GM21737 (cell line): ENCODE results near the gene CD83.
"Not testable (repeated sequence)": the region's sequence is repeated elsewhere in the genome, so short reads cannot be mapped to it uniquely, and the experiment has no call there.

Source experiments
- ATAC-seq: cut with Tn5 transposase; IDR thresholded peaks from one replicate; pipeline ENCODE4 v1.9.1; 2021; ENCODE audit warnings: mild to moderate bottlenecking, moderate library complexity; ENCODE audit not compliant: unreplicated experiment

Gene CD83, protein sequence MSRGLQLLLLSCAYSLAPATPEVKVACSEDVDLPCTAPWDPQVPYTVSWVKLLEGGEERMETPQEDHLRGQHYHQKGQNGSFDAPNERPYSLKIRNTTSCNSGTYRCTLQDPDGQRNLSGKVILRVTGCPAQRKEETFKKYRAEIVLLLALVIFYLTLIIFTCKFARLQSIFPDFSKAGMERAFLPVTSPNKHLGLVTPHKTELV

DNA sequence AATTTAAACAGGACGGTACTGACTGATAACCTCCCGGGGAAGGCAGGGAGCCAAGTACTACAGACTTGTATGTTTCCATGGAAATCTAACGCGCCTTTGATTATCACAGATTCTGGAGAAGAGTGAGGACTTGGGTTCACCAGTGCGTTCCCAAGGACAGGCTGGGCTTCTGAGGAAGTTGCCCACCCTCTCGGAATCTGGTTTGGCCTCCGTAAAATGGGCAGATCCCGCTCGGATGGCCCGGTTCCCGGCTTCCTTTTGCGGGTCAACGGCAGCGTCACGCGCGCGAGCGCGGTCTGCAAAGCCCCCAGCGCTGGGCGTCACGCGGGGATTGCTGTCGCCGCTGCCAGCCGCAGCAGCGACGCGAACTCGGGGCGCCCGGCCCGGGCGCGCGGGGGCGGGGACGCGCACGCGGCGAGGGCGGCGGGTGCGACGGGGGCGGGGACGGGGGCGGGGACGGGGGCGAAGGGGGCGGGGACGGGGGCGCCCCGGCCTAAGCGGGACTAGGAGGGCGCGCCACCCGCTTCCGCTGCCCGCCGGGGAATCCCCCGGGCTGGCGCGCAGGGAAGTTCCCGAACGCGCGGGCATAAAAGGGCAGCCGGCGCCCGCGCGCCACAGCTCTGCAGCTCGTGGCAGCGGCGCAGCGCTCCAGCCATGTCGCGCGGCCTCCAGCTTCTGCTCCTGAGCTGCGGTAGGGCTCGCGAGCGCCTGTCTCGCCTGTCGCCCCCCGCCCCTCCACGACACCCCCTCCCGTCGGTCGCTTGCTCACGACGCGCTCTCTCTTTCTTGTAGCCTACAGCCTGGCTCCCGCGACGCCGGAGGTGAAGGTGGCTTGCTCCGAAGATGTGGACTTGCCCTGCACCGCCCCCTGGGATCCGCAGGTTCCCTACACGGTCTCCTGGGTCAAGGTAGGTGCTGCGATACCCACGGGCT is at the start of gene CD83:
CD83 (plus strand) TSS at position 615 of the 933 bp plus-strand sequence; CDS start at position 655, 40 bp downstream.
- peak; percentile 66 for ATAC-seq

DNA sequence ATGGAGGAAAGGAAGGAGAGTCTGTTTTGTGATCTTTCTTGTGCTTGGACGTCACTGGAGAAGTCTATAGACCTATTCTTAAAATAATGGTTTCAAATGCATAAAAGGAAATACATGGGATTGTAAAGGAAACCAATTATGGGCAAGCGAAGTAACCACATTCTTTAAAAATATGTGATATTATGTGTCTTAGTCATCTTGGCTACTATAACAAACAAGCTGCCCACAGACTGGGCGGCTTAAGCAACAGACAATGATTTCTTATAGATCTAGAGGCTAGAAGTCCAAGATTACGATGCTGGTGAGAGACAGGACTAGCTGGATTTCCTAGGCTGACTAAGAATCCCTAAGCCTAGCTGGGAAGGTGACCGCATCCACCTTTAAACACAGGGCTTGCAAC is 49.4 kb upstream of the CD83 start:
- no peak for ATAC-seq

DNA sequence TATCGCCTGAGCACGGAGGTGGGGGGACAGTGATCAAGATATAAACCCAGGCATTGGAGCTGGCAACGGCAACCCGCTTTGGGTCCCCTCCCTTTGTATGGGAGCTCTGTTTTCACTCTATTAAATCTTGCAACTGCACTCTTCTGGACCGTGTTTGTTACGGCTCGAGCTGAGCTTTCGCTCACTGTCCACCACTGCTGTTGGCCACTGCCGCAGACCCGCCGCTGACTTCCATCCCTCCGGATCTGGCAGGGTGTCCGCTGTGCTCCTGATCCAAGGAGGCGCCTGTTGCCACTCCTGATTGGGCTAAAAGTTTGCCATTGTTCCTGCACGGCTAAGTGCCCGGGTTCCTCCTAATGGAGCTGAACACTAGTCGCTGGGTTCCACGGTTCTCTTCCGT is 48.9 kb upstream of the CD83 start:
- no peak for ATAC-seq

DNA sequence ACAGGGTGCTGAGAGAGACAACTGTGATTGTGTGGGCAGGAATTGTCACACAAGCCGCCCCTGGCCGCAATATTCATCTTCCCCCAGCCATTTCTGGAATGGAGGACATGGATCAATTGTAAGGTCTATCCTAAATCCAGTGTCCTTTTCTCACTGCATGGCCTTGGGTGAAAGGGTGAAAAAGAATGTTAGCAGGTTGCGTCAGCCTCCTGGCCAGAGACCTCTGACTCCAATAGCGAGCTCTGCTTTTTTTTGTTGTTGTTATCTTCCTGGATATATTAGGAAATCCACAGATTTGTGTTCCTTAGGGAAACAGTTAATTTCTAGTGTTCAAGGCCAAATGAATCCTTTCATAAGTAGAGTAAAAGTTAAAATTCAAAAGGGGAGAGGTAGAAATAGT is 47.1 kb upstream of the CD83 start:
- ATAC-seq: no peak

DNA sequence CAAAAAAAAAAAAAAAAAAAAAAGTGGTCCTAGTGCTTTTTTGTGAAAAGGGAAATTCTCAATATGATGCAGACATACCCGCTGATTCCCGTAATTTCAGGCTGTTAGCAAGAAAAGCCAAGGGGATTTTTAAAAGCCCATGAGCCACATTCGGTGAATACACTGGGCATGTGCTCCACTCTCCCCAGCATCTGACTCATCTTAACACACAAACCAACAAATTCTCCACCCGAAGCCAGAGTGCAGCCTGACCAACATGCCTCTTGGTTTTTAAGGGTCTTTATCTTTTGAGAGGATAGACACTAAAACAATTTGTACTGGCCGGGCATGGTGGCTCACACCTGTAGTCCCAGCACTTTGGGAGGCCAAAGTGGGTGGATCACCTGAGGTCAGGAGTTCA is 45.5 kb upstream of the CD83 start:
- ATAC-seq: no peak

DNA sequence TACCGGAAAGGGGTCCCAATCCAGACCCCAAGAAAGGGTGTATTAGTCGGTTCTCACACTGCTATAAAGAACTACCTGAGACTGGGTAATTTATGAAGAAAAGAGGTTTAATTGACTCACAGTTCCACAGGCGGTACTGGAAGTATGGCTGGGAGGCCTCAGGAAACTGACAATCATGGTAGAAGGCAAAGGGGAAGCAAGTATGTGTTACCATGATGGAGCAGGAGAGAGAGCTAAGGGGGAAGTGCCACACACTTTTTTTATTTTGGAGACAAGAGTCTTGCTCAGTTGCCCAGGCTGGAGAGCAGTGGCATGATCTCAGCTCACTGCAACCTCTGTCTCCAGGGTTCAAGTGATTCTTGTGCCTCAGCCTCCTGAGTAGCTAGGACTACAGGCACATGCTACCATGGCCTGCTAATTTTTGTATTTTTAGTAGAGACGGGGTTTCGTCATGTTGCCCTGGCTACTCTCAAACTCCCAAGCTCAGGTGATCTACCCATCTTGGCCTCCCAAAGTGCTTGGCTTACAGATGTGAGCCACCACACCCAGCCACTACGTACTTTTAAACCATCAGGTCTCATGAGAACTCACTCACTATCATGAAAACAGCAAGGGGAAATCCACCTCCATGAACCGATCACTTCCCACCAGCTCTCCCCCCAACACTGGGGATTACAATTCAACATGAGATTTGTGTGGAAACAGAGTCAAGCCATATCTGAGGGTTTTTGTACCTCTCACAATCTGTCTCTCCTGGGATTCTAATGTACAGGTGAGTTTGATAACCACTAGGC is 43.8 kb upstream of the CD83 start:
- not testable (repeated sequence) for ATAC-seq

DNA sequence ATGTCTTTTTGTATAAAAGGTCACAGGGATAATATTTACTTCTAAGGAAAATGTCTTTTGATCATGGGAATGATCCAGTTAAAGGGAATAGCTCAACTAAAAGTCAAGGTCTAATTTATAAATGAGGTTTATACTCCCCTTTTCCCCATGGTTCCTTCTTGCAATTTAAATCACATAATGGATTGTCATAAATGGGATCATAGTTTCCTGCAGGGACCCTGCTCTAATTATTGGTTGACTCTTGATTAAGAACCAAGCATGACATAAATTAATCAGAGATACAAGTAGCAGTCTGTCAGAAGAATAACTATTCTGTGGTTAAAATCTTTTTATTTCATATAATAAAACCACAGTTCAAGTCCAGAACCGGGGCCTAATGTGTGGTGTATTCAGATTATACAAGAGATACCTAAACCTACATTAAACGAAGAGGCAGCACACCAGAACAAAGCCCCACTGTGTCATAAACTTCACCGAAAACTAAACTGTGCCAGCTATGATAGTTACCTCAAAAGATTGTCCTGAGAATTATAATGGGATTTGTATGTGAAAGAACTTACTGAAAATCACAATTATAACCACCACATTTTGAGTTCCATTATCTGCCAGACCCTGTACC is 43.0 kb upstream of the CD83 start:
- no peak for ATAC-seq

DNA sequence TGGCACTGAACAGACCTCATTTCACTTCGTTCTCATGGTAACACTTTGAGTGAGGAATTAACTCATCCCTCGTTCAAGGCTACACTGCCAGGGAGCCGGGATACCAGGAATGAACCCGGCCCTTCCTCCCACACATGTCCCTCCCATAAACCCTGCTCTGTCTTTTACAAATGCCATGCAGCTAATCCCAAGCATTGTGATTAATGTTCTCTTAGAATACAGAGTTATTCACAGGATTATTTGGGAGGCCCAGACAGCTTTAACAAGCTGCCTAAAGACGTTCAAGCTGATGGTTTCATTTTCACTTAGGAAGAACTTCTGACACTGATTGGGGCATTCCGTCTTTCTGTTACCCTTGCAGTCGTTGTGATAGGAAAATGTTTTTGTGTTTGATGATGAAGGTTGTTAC is 42.5 kb upstream of the CD83 start:
- no peak for ATAC-seq

DNA sequence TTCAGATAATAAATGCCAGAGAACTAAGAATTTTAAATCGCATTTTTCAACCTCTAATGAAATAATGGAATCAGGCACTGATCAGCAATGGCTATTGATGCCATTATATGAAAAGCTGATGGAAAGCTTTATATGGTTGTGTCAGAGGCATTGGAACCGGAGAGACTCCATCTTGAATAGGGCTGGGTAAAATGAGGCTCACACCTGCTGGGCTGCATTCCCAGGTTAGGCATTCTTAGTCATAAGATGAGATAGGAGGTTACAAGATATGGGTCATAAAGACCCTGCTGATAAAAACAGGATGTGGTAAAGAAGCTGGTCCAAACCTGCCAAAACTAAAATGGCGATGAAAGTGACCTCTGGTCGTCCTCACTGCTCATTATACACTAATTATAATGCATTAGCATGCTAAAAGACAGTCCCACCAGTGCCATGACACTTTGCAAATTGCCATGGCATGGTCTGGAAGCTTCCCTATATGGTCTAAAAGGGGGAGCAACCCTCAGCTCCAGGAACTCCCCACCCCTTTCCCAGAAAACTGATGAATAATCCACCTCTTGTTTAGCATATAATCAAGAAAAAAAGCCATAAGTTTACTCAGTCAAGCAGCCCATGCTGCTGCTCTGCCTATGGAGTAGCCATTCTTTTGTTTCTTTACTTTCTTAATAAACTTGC is 40.2 kb upstream of the CD83 start:
- ATAC-seq: no peak

DNA sequence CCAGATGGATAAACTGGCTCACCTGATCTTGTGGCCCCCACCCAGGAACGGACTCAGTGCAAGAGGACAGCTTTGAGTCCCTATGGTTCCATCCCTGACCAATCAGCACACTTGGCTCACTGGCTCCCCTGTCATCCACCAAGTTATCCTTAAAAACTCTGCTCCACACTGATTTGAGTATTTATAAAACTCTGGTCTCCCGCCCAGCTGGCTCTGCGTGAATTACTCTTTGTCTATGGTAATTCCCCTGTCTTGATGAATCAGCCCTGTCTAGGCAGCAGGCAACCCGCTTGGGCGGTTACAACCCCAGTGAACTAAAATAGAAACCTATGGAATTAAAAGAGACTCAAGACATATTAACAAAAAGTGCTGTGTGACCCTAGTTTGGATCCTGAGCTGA is 38.1 kb upstream of the CD83 start:
- no peak for ATAC-seq

DNA sequence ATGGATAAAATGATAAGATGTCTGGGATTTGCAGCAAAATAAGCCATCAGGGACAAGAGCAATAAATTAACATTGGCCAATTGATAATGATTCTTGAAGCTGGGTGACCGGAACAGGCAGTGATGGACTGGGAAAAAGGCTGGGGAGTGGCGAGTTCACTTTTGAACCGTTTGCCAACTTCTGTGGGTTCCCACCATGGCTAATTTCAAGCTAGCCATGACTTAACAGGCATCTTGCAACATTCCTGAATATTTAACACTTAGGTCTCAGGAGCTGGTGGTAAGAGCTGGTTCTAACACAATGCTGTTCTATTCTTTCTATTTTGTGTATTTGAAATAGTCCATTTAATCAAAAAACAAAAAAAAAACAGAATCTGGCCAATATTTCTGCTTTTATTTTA is 37.6 kb upstream of the CD83 start:
- no peak for ATAC-seq

DNA sequence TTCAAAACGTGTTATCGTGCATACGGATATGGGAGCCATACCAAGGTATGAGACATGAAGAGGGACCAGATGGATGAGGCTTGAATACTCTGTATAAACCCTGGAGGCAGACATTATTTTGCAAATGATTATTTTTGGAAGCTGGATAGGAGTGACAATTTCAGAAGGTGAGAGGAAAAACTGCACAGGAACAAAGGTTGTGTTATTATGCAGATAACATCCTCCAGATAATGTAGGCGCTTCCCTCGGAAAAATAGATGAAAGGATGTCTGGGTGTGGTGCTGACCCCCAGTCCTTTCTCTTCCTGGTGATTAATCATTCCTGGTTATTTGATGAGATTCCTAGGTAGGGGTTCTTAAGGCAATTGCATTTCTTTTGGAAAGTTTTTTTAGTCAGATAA is 36.4 kb upstream of the CD83 start:
- no peak for ATAC-seq

DNA sequence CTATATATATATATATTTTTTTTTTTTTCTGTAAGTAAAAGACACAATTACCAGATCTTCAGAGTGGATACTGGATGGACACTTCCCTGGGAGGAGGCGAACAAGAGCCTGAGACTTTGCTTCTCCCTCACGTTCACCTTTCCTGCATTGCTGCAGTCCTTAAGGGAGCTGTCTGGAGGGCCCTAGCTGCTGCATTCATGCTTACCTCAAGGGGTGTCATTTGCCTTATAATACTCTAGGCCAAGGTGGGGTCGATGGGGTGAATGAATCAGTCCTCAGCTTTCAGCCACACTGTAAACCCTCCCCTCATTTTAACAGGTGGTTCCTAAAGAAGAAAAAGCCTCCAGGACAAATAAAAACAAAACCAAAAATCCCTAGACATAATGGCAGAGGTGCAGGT is 34.8 kb upstream of the CD83 start:
- no peak for ATAC-seq

DNA sequence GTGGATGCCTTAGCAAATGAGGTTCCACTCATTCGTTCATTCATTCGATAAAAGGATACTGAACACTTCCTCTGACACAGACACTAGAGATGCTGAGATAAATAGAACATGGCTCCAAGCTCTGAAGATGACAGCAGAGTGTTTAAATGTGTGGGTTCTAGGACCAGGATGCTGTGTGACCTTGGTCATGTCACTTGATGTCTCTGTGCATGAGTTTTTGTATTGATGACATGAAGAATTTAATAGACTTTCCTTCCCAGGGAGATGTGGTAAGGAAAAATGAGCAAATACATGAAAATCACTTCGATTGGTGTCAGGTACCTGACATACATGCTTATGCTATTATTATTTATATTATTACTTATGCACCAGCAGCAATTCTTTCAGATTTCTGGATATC is 34.3 kb upstream of the CD83 start:
- ATAC-seq: no peak

DNA sequence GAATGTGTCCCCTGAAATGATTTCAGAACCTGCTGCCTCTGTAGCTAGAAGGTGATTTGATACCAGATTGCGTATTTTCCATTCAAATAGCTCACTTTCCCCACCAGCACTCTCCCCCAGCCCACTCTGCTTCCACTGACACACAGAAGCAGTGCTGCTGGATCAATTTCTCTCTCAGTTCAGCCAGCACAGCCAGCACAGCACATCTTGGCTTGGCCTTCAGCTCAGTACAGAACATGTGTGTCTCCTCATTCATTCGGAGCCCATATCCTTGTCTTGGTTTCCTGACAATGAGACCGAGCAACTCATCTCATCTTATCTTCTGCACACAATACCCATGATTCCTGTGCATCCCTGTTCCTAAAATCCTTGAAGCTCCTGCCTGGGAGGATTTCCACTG is 33.8 kb upstream of the CD83 start:
- ATAC-seq: no peak

DNA sequence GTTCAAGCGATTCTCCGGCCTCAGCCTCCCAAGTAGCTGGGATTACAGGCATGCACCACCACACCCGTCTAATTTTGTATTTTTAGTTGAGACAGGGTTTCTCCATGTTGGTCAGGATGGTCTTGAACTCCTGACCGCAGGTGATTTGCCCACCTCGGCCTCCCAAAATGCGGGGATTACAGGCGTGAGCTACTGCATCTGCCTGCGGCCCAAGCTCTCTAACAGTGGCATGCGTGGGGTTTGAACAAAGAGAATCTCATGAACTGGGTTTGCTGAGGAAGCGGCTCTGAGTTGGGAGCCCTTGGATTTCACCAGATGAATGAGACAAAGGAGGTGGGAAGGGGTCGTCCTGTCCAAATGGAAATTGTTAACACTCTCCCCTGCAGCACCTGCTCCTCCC is 33.2 kb upstream of the CD83 start:
- ATAC-seq: no peak

DNA sequence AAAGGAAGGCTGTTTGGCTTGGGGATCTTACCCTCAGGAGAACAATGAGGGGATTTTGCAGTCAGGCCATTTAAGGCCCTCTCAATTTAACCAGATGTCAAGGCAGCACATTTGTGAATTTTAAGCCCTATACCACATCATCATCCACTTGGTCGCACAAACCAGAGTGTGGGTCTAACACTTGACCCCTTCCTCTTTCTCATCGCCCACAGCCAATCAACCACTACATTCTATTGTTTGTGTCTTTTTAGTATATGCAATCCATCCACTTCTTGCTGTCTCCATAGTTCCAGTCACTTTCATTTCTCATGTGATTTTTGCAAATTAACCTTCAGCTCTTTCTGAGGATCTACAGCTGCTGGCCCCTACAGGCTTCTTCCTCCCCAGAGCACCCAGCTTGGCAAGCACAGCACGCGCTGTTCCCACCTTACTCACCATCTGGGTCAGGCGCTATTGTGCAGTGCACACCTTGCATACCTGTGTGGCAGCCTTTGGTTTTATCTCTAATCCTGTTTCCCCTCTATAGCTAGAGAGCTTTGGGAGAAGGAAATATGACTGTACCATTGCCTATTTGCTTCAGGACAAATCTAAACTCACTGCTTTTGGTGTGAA is 32.3 kb upstream of the CD83 start:
- no peak for ATAC-seq

DNA sequence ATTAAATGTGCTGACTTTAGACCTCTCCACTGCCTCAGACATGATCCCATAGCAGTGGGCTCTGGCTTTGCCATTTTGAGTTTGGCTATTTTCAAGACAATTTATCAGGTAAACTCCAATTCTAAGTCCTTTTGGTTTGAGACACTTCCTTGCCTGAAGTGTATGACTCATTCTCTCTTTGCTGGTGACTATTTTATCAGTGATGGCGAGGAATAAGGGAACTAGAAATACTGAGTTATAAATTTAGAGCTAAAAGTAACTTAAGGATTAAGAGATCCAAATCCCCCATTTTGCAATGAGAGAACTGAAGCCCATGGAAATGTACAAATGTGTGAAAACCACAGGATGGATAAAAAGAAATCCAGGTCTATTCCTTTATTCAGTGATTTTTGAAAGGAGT is 30.9 kb upstream of the CD83 start:
- no peak for ATAC-seq

DNA sequence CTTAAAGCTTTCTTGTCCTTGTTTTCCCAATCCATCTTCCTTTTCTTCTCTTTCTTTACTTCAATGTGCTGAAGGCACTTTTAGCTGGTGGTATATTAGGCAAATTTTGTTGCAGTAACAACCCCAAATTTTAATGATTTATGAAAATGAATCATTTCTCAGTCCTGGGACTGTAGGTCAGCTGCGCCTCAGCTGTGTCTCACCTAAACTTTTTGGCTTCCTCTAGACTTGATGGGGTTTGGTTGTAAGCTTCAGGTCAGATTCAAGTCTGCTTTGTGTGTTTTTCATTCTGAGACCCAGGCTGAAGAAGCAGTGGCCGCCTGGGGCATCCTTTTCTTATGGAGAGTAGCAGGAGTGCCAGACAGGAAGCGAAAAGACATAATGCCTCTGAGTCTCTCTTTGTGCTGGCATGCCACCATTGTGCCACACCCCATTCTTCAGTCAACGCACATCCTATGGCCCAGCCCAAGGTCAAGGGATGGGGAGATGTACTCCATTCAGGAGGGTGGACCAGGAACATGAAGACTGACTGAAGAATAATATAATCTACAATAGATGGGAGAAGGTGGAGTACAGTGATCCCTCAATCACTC is 28.9 kb upstream of the CD83 start:
- peak; percentile 41 for ATAC-seq

DNA sequence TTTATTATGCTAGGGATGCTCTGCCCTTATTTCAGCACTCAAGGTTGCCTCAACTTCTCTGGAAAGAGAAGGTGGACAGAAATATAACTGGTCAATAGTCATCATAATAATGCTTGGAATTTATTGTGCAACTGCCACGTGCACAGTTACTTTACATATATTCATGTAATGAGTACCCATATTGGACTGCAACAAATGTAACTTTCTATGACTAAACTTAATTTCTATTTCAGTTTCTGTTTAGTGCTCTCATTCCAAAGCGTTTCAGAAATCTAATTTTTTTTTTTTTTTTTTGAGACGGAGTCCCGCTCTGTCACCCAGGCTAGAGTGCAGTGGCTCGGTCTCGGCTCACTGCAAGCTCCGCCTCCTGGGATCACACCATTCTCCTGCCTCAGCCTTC is 28.3 kb upstream of the CD83 start:
- peak; percentile 47 for ATAC-seq
